HG02623 (cell line): ENCODE data around the gene IL1RAPL1.
"Not testable (repeated sequence)": the region's sequence is repeated elsewhere in the genome, so short reads cannot be mapped to it uniquely, and the experiment has no call there.

Experiments used
- ATAC-seq: cut with Tn5 transposase; IDR thresholded peaks from one replicate; pipeline ENCODE4 v1.9.1; 2021; ENCODE audit warnings: moderate library complexity; ENCODE audit not compliant: unreplicated experiment

Gene IL1RAPL1

GRCh38 chrX:29090811-29091210, 503.6 kb downstream of the IL1RAPL1 start:
- ATAC-seq: no peak

GRCh38 chrX:29107231-29107630, 520.0 kb downstream of the IL1RAPL1 start:
- no peak for ATAC-seq

- no peak for ATAC-seq
Observed at GRCh38 chrX:29110041-29110440, 522.8 kb downstream of the IL1RAPL1 start.

- no peak for ATAC-seq
Observed at GRCh38 chrX:29113221-29113620, 526.0 kb downstream of the IL1RAPL1 start.

GRCh38 chrX:29122817-29123216, 535.6 kb downstream of the IL1RAPL1 start:
- not testable (repeated sequence) for ATAC-seq

GRCh38 chrX:29130905-29131304, 543.7 kb downstream of the IL1RAPL1 start:
- ATAC-seq: no peak

- no peak for ATAC-seq
Observed at GRCh38 chrX:29136904-29137303, 549.7 kb downstream of the IL1RAPL1 start.

GRCh38 chrX:29138003-29138402, 550.8 kb downstream of the IL1RAPL1 start:
- no peak for ATAC-seq

- no peak for ATAC-seq
Observed at GRCh38 chrX:29143356-29143755, 556.1 kb downstream of the IL1RAPL1 start.

GRCh38 chrX:29143756-29144155, 556.5 kb downstream of the IL1RAPL1 start:
- ATAC-seq: no peak

GRCh38 chrX:29145316-29145715, 558.1 kb downstream of the IL1RAPL1 start:
- ATAC-seq: no peak

GRCh38 chrX:29148511-29148910, 561.3 kb downstream of the IL1RAPL1 start:
- no peak for ATAC-seq

- ATAC-seq: no peak
Observed at GRCh38 chrX:29155286-29155685, 568.0 kb downstream of the IL1RAPL1 start.

GRCh38 chrX:29172880-29173279, 585.6 kb downstream of the IL1RAPL1 start:
- ATAC-seq: no peak

- no peak for ATAC-seq
Observed at GRCh38 chrX:29187264-29187663, 600.0 kb downstream of the IL1RAPL1 start.

GRCh38 chrX:29196501-29196900, 609.3 kb downstream of the IL1RAPL1 start:
- ATAC-seq: no peak

- ATAC-seq: no peak
Observed at GRCh38 chrX:29215251-29215650, 628.0 kb downstream of the IL1RAPL1 start.

- ATAC-seq: no peak
Observed at GRCh38 chrX:29225670-29226069, 638.4 kb downstream of the IL1RAPL1 start.

GRCh38 chrX:29229802-29230201, 642.6 kb downstream of the IL1RAPL1 start:
- no peak for ATAC-seq

- ATAC-seq: no peak
Observed at GRCh38 chrX:29231800-29232199, 644.6 kb downstream of the IL1RAPL1 start.

- ATAC-seq: no peak
Observed at GRCh38 chrX:29233592-29234183, 646.4 kb downstream of the IL1RAPL1 start.

- ATAC-seq: no peak
Observed at GRCh38 chrX:29237972-29238371, 650.7 kb downstream of the IL1RAPL1 start.

GRCh38 chrX:29241809-29242208, 654.6 kb downstream of the IL1RAPL1 start:
- no peak for ATAC-seq
